DMS153 treated with DMSO at 0.1 percent for 48 hours (cell line): ENCODE data around the gene KRT3.

Source experiments
- DNase-seq: peaks from one replicate; lab custom pipeline; 2025; ENCODE audit not compliant: unreplicated experiment; lab: John Stamatoyannopoulos, UW

Gene KRT3

DNA sequence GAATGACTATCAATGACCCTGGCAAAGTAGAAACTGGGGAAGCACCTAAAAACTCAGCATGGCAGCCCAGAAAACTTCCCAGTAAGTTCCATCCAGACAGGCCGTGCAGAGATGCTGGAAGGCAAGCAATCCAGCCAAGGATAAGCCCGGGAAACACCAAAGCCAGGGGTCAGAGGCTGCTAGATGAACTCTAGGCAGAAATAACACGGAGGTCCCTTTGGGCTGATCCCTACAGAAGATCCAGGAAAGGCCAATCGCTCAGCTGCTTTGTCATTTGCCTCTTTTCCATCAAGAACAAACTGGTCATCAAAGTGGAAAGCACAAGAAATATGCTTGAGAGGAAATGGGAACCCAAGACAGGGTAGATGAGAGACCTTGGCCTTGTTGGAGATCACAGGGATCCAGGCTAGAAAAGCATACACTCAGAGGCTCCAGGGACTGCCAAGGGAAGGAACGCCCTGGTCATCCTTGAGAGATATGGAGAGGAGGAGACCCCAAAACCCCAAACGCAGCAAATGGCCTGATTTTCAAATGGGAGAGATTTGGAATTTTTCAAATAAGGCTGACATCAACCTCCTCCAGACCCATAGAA, 31.7 kb upstream of the KRT3 start:
- DNase-seq = no peak

DNA sequence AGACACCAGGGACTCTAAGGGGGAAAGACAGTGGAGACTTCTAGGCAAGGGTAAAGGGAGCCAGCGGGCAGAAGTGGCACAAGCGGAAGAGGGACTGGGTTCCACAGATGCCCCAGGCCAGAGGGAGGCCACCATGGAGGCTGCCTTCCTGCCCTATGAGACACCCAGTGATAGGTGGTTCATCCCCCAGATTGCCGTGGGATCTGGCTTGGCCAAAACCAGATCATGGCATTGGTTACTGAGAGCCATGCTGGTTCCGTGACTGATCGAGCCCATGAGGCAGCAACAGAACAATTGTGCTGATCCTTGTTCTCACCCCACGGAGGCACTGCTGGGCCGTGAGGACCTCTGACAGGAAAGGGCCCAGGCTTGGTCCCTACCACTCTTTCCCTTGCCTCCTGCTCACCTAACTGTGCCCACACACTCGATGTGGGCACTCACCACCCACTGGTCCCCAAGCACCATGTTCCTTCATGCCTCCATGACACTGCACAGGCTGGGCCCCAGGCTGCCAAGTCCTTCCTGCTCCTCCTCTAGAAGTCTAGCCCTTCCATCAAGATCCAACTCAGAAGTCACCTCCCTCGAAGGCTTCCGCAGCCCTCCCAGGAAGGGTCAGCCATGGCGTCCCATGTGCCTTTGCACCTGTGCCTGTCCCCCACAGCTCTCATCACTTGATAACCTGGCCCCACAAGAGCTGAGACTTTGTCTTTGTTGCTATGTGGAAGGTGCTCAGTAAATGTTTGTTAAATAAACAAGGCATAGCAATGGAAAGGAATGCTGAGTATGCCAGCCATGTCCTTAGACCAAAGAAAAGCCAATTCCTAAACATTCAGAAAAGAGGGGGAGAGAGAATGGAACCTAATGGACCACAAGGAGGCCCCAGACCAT, 30.9 kb upstream of the KRT3 start:
- no peak for DNase-seq

DNA sequence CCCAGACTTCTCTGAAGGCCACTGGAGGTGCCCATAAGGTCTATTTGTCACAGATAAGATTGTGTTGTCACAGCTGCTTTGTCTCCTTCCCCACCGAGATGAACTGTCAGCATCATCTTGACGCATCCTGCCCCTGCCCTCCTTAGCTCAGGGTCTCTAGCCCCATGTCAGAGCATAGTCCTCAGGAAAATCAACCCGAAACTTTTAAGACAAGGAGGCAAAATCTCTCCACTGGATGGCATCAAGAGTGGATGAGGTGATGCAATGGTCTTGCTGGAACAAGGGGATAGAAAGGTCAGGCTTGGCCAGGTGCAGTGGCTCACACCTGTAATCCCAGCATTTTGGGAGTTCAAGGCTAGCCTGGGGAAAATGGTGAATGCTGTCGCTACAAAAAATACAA, 30.0 kb upstream of the KRT3 start:
- DNase-seq = no peak

DNA sequence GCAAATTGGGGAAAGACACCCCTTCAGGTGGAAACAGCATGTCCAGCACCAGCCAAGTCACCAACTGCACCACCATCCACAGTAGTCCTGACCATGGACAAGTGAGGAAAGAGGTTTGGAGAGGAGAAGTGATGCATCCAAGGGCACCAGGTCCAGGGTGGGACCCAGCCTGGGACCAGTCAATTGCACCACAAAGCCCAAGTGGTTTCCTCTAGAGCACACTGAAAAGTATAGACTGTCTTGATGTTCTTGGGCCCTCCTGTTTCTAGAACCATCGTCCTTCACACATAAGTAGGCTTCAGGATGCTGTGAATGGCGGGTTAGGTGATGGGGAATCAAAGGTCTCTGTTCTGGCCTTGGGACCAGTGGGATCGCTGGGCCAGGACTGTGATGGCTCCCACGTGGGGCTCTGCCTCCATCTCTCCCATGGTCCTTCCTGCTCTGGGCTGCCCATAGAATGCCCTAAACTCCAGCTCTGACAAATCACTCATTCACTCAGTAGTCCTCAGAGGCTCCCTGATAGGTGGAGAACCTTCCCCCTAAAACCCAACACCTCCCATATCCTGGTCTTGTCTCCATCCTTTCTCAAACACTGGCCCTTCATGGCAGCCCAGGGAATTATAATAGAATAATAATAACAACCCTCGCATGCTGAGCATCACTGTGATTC, 29.0 kb upstream of the KRT3 start:
- no peak for DNase-seq

DNA sequence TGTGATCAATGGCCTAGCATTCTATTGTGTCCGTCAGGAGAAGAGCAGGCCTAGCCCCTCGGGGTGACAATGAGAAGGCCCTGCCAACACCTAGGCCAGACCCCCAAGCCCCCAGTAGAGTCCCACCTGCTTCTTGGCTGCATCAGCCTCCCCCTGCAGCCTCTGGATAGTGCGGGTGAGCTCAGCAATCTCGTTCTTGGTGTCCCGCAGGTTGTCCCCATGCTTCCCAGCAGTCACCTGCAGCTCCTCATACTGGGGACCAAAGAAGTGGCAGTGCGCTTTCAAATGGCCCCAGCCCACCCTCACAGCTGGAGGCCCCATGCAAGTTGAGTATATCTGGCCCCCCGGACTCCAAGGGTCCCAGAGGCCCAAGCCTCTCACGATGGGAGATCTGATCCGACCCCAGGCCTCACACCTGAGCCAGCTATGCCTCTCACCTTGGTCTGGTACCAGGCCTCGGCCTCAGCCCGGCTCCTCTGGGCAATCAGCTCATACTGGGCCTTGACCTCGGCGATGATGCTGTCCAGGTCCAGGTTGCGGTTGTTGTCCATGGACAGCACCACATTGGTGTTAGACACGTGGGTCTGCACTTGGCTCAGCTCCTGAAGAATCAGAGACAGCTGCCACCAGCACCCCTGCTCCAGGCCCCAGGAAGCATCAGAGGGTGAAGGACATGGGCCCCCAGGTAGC, 28.0 kb upstream of the KRT3 start:
- DNase-seq = no peak

DNA sequence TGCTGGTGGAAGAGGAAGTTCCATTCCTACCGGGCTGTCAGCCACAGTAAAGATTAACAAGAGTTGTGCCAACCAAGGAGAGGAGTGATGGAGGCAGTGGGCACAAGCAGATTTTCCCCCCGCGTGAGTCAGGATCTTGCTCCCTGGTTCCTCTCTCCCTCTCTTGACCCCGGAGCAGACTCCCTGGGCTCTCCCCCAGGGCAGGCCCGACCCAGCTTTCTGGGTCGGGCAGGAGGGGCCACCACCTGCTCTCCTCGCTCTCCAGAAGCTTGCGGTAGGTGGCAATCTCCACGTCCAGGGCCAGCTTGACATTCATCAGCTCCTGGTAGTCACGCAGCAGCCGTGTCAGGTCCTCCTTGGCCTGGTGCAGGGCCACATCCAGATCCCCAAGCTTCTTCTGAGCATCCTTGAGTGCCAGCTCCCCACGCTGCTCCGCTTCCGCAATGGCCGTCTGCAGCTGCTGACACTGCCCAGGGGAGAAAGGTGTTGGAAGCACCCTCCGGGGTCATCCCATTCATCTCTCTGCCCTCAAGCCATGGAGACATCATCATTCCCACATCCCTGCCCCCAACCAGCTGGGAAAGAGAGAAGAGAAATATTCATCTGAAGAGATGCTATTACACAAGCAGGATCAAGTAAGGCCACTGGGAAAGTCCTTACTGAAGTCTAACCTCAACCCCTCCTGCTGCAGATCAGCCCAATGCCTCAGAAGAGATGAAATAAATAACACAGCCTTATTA, 27.0 kb upstream of the KRT3 start:
- DNase-seq = no peak

DNA sequence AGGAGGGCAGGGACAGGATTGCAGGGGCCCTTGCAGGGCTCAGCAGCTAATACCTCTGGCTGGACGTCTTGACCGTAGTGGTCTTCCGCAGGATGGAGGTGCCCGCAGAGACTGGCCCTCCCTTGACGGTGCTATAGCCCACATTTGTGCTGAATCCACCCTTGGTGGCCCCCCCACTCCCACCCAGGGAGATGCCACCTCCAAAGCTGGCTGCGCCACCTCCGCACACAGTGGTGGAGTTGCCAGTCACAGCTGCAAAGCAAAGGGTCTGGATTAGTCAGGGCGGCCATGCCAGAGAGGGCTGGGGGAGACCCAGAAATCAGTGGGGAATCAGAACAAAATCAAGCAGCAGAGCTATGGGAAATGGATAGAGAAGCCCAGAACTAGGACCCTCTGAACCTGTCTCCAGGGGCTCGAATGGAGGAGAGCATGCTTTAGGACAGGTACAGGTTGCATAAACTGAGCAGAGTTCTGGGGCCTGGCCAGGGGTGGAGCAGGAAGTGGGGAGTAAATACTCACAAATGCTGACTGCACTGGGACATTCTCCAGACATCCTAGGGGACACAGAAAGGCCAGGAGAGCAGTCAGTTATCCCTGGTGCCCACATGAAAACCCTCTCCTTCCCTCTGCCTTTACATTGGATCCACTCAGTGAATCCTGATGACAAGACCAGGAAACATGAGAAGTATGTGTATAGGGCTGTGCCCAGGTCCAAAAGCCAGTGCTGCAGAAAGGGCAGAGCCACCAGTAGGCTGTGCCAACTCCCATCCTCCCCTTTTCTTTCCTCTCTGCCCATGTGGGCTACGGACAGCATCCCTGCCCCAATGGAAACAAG, 26.1 kb upstream of the KRT3 start:
- no peak for DNase-seq

DNA sequence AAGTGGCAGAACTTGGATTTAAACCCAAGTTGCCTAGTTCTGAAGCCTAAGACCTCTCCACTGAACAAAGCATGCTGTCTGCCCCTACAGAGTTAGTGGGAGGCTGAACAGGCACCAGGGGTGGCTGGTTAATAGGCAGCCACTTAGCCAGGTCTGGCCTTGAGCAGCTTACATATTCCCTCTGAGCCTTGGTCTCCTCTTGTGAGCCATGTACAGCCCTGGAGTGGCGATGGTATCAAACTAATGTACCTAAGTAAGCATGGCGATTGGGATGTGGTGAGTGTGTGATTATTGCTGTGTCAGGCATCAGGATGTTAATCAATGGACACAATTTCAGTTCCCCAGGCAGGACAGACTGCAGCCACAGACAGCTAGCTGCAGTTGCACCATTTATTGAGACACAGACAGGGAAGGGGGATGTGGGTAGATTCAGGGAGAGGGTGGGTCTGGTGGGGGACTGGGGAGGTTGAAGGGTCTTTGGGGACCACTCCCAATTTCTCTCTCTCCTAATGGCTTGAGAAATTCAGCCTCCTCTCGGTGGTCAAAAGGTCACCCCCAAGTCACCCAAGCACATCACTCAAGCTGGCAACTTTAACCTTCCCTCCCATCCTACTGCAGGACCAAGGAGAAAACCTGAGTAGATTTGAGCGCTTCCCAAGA, 25.3 kb upstream of the KRT3 start:
- no peak for DNase-seq

DNA sequence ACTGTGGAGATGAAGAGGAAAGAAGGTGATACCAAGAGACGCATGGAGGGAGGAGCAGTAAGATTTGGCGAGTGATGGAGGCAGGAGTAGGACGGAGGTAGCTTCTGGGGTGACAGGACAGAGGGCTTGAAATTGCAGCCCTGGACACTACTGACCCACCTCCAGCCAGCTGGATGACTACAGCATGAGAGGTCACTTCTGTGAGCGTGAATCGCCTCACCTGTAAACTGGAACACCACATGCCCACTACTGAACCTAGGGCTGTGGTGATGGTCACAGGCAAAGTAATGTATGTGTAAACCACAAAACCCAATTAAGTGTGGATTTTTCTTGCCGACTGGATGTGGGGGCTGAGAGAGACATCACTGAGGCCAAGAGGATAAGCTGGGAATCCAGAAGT, 24.6 kb upstream of the KRT3 start:
- DNase-seq = no peak

DNA sequence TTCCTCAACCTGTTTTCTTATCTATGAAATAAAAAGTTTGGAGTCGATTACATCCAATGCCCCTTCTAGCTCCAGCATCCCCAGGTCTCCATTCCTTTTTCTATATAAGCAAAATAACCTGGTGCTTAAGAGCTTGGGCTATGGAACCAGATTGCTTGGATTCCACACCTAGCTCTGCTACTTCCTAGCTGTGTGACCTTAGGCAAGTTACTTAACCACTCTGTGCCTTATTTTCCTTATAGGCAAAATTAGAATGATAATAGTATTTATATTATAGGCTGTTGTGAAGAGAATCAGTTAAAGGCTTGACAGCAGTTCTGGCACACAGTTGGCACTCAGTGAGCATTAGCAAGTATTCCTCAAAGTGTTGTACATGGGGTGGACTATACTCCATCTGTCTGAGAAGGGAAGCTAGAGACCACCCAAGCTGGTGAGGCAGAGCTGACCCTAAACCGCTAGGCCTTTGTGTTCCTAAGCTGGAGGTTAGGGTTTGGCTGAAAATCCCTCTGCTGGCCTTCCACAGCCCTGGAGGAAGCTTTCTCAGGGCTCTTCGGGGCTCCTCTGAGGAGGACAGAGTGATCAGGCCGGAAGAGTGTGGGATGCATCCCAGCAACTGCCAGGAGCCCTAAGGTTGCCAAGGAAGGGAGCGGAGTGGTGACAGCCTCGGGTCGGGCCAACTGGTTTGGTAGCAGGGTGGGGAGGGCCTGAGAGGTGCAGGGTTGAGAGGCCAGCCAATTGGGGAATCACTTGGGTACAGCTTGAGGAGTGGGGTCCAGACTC, 24.0 kb upstream of the KRT3 start:
- DNase-seq = no peak

DNA sequence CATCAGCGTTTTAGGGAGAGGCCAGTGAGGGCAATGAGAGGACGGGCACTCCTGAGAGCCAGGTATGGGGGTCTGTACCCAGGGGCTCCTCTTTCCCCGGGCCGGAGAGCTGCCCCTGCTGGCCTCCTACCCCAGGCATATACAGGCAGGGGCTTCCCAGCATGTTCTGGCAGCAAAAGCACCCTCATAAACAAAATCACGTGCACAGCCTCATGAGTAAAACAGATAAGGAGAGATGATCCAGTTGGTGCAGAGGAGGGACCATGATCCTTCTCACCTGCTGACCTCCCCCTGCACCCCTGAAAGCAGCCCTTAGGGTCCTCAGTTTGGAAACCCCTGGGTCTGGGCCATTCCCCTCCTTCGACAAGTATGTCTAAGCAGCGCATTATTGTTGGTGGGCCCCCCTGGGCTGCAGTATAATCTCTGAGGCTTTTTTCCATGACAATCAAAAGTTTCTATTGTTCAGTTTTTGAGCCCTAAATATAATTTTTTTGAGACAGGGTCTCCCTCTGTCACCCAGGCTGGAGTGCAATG, 23.0 kb upstream of the KRT3 start:
- DNase-seq = no peak

DNA sequence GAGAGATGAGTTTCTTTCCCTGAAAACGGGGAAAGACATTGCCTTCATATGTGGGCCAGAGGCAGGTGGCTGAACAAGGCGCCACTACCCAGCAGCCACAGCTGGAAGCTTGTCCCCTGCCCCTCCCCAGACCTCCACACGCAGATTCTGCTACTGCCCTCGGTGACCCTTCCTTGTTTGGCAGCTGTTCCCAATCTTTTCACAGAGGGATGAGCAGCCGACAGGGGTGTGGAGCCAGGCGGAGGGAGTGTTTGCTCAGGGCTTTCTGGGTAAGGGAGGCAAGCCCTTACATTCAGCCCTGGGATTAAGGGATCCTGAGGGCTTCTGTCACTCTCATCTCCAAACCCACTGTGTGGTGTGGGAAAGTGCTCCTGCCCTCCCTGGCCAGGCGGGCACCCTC, 22.5 kb upstream of the KRT3 start:
- no peak for DNase-seq

DNA sequence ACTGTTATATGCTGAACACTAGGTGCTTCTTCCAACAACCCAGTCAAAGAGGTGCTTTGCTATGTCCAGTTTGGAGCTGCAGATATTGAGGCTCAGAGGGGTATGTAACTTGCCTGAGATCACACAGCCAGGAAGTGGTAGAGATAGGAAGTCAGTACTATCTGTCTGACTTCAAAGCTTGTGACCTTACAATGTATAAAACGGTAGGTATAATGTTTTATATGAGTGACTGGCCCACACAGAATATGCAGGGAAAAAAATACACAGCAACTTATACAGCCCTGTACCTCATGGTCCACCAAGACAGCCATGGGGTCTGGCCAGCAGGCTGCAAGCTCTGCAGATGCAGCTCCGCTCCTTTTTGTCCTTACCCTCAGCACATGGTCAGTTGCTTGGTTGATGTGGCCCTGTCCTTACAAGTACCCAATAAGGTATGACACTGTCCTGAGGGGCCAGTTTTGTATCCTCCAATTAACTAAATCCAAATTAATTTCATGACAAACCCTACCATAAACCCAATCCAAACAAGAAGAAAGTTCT, 21.9 kb upstream of the KRT3 start:
- no peak for DNase-seq

DNA sequence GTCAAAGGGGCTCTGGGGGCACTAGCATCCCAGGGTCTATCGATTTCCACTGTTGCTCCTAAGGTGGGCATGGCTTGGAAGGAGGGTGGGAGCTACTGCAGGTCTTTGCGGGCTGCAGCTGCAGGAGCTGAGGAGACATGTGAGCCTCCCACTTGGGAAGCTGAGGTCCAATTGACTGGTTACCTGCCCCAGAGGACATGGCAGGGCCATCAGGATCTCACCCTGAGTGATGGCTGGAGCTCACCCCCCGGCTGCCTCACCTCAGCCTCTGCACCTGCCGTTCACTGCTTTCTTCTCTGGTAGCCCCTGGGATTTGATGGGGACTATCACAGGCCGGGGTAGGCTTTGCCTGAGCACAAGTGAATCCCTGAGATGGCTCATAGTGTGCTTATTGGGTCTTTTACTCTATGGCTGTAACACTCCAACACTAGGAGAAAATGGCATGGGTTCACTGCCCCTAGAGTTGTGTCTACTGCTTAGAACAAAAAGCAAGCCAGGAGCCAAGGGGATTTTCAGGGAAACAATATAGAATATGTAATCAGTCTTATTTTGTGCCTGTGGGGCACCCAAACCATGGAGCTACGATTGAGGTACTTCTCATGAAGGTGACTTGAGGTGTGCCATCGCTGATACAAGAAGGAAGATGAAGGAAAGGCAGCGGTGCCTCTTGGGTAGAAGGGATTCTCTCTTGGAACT, 21.2 kb upstream of the KRT3 start:
- DNase-seq = no peak

DNA sequence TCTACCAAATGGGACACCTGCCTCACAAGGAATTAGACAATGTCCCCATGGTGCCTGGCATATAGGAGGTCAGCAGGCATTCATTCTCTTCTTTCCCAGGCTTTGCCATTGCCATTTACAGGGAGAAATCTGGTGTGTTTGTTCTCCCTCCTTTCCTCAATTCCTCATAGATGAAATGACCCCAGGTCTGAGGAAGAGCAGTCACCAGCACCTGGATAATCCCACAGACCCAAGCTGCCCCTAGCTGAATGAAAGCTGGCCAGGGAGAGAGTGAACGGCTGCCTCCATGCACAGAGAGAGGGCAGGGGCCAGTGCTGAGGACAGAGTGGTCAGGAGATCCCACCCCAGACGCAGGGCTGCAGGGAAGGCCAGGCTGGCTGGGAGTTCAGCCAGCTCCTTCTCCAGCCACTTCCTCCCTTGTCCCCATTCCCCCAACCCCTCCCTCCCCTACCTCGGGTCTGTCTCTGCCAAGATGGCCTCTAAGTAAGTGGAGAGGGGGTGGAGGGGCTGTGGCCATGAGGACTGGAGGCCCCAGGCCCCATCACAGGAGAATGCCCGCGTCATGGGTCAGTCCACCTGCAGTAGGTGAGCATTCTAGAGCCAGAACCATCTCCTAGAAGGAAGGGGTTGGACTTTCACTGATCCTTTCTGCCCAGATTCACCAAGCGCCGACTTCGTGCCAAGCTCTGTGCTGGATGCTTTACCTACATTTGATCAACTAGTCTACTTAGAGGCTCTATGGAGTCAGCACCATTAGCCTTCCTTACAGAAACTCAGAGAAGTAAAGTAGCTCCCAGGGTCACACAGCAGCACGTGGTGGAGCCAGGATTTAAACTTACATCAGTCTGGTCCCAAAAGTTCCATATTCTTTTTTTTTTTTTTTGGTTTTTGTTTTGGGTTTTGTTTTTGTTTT, 20.0 kb upstream of the KRT3 start:
- DNase-seq = no peak

DNA sequence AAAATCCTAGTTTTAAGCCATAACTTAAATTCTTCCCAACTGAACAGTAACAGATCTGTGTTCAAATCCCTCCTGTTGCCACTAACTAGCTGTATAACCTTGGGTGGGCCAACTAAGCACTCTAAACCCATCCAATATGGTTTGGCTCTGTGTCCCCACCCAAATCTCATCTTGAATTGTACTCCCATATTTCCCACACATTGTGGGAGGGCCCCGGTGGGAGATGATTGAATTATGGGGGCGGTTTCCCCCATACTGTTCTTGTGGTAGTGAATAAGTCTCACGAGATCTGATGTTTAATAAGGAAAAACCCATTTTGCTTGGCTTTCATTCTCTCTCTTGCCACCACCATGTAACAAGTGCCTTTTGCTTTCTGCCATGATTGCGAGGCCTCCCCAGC, 19.2 kb upstream of the KRT3 start:
- DNase-seq = no peak

DNA sequence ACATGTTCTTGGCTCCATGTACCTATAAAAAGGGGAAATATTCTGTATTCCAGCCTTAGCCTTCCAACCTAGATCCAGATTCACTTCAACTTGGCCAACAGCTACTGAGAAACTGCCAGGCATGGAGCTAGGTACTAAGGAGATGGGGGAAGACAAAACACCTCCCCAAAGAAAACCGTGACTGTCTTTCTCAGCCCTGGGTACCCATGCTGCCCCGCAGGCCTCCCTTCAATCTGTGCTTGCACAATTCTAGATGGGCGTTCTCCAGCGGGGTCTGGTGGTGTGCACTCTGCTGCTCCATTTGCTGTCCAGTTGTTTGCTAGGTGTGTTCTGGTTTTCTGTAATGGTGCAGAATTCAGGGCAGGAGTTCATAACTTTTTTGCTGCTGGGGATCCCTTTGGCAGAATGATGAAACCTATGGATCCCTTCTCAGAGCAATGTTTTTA, 18.8 kb upstream of the KRT3 start:
- DNase-seq = no peak
